Retinal pigment epithelial cell (primary cell): Measurements from ENCODE around the gene ASB11.
"Not testable (repeated sequence)": the region's sequence is repeated elsewhere in the genome, so short reads cannot be mapped to it uniquely, and the experiment has no call there.

Experiments
- DNase-seq: peaks from one replicate; pipeline ENCODE4 v3.0.0-alpha.2; 2010; ENCODE audit warnings: low read depth
- H3K4me3 ChIP-seq: 2 replicates; pipeline ENCODE4 v1.5.1; 2011; ENCODE audit warnings: mild to moderate bottlenecking, low read length, control low read depth, moderate library complexity
- TF ChIP-seq, protein P1 (sequence below): conservative IDR thresholded peaks from 2 replicates; pipeline ENCODE4 v1.5.1; 2011; ENCODE audit warnings: low read depth, low read length, control low read depth, inconsistent platforms

ASB11 gene

GRCh38 chrX:15311119-15311518, 4.3 kb downstream of the ASB11 start:
- TF ChIP-seq, protein P1, sequence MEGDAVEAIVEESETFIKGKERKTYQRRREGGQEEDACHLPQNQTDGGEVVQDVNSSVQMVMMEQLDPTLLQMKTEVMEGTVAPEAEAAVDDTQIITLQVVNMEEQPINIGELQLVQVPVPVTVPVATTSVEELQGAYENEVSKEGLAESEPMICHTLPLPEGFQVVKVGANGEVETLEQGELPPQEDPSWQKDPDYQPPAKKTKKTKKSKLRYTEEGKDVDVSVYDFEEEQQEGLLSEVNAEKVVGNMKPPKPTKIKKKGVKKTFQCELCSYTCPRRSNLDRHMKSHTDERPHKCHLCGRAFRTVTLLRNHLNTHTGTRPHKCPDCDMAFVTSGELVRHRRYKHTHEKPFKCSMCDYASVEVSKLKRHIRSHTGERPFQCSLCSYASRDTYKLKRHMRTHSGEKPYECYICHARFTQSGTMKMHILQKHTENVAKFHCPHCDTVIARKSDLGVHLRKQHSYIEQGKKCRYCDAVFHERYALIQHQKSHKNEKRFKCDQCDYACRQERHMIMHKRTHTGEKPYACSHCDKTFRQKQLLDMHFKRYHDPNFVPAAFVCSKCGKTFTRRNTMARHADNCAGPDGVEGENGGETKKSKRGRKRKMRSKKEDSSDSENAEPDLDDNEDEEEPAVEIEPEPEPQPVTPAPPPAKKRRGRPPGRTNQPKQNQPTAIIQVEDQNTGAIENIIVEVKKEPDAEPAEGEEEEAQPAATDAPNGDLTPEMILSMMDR, result no peak
- no peak for DNase-seq
- H3K4me3 ChIP-seq, result no peak overlapping the region

DNA sequence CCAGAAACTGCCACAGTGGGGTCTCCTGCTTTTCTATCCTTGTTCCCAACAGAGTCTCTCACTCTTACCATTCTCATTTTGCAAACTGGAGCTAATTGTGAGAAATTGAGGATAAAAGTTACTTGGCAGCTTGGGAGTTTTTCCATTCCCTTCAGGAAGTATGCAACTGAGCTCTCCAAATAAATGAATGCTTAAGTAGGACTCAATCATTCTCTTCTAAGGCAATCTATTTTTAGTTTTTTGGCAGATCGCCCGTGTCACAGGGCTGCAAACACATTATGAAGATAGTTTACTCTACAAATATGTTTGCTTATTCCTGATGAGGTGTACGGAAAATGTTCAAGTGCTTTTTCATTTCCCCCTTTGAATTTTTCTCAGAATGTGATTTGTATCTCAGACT, 5.3 kb downstream of the ASB11 start:
- TF ChIP-seq, protein P1, result no peak
- DNase-seq, result peak; percentile 34
- no peak overlapping the region for H3K4me3 ChIP-seq

- not testable (repeated sequence) for H3K4me3 ChIP-seq, DNase-seq
These were observed 9.5 kb downstream of the ASB11 start for GRCh38 chrX:15305899-15306298.

- DNase-seq, result peak; percentile 12
- H3K4me3 ChIP-seq, result no peak overlapping the region
- TF ChIP-seq, protein P1, result no peak
These were observed 13.5 kb downstream of the ASB11 start for GRCh38 chrX:15301924-15302323.

- no peak for DNase-seq
- no peak overlapping the region for H3K4me3 ChIP-seq
- TF ChIP-seq, protein P1, result peak; percentile 48
These were observed 15.2 kb downstream of the ASB11 start for GRCh38 chrX:15299941-15300851.

- no peak for DNase-seq
- TF ChIP-seq, protein P1, result no peak
These were observed 16.7 kb downstream of the ASB11 start for GRCh38 chrX:15298780-15299179.

DNA sequence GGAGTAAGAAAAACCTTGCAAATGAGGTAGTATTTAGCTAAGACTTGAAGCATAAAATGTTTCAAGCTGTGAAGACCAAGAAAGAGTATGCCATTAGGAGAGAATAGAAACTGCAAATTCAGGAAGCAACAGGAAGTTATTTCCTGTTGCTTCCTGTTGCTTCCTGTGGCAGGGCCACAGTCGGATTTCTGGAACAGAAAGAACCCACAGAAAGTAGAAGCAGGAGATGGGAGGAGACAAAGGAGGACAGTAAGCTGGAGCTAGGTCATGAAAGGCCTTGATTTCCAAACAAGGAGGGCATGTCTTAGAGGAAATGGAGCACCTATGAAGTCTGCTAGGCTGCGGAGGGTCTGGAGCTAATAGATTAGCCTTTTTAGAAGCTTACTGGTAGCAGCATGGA, 17.2 kb downstream of the ASB11 start:
- TF ChIP-seq, protein P1, result no peak
- no peak overlapping the region for H3K4me3 ChIP-seq
- DNase-seq, result no peak

More at GRCh38 chrX:15298780-15299179, 16.7 kb downstream of the ASB11 start:
- H3K4me3 ChIP-seq, result no peak overlapping the region
